Left cardiac atrium (tissue), 4 donors: ENCODE measurements around the gene USP10. TPM values are rescaled to one million over a fixed set of nuclear protein-coding genes. Genes with fewer than 3 reads are reported as not detected.
"Not testable (repeated sequence)": the region's sequence is repeated elsewhere in the genome, so short reads cannot be mapped to it uniquely, and the experiment has no call there.

Experiments
- ATAC-seq, 2 donors: fragments of 200-7000 bp; cut with Tn5 transposase; one replicate each; pipeline ENCODE4 v1.9.1; 2020; ENCODE audit warnings: mild to moderate bottlenecking in 2 of 2, moderate library complexity in 2 of 2
- DNase-seq: peaks from one replicate; pipeline ENCODE4 v3.0.0-alpha.2; 2020
- intact Hi-C, 2 donors: fragments of 100-400 bp; cut with DNase I; formaldehyde crosslinking; loops; one replicate each; pipeline versions ENCODE4 v1.14.1 to v1.15.1; 2022 to 2023
- total RNA-seq, 2 donors: library from RNA; stranded (reverse); fragmentation: NEBNext Ultra II Directional; extraction: Animal tissue kit (Norgen Biotek cat#: 25700); gene quantifications; one replicate each; pipeline ENCODE4 v1.2.1, GENCODE V29; 2021
- donor health status: DM: no; HTN: yes; CAD: no.
- donor health status: DM: no; HTN: yes; CAD: no; lungs with severe emphysema.
- donor health status: DM: yes; HTN: yes; CAD: no.
- donor health status: Dilated cardiomyopathy.

The USP10 gene
- total RNA-seq, 2 donors from 2014 or later: 66.7 to 70.7 TPM

GRCh38 chr16:84720177-84720579, 20.4 kb downstream of the USP10 start:
- no peak for DNase-seq
- no peak for ATAC-seq
- intact Hi-C loops: loop anchor here in 1 of 2 donors (10.0 kb wide), 2 partner anchors 95 to 205 kb away; no protein-coding TSS in a partner anchor

GRCh38 chr16:84722068-84722467, 22.3 kb downstream of the USP10 start:
- no peak for DNase-seq
- intact Hi-C loops: loop anchor here in 1 of 2 donors (10.0 kb wide), 2 partner anchors 97 to 207 kb away; no protein-coding TSS in a partner anchor
- no peak for ATAC-seq

- no peak for DNase-seq
- intact Hi-C loops: loop anchor here in 1 of 2 donors (10.0 kb wide), 2 partner anchors 99 to 209 kb away; no protein-coding TSS in a partner anchor
- no peak for ATAC-seq
Measured at GRCh38 chr16:84723906-84724305, 24.1 kb downstream of the USP10 start.

GRCh38 chr16:84724606-84725309, 25.0 kb downstream of the USP10 start:
- intact Hi-C loops: loop anchor here (5.0 to 10.0 kb wide), 5 partner anchors 52 to 212 kb away; no protein-coding TSS in a partner anchor
- DNase-seq (no peak), ATAC-seq (no peak)

- no peak for DNase-seq
- no peak for ATAC-seq
- intact Hi-C loops: loop anchor here (5.0 to 10.0 kb wide), 5 partner anchors 53 to 213 kb away; no protein-coding TSS in a partner anchor
Measured at GRCh38 chr16:84725481-84726078, 25.8 kb downstream of the USP10 start.

GRCh38 chr16:84726079-84726668, 26.4 kb downstream of the USP10 start:
- intact Hi-C loops: loop anchor here (5.0 to 10.0 kb wide), 5 partner anchors 54 to 214 kb away; no protein-coding TSS in a partner anchor

GRCh38 chr16:84726669-84727467, 27.1 kb downstream of the USP10 start:
- intact Hi-C loops: loop anchor here (1.0 to 10.0 kb wide), 6 partner anchors 55 to 215 kb away; no protein-coding TSS in a partner anchor
- peak; percentile 28 to 46 for ATAC-seq
- peak; percentile 41 for DNase-seq

More at GRCh38 chr16:84726079-84726668, 26.4 kb downstream of the USP10 start:
- peak; percentile 82 to 85 for ATAC-seq
- DNase-seq: peak; percentile 91

GRCh38 chr16:84728853-84729424, 29.1 kb downstream of the USP10 start:
- intact Hi-C loops: loop anchor here (5.0 to 10.0 kb wide), 5 partner anchors 57 to 217 kb away; no protein-coding TSS in a partner anchor
- DNase-seq (no peak), ATAC-seq (no peak)

GRCh38 chr16:84729716-84730320, 30.0 kb downstream of the USP10 start:
- intact Hi-C loops: loop anchor here (5.0 to 10.0 kb wide), 5 partner anchors 58 to 218 kb away; no protein-coding TSS in a partner anchor
- ATAC-seq (no peak), DNase-seq (no peak)

GRCh38 chr16:84730406-84731106, 30.8 kb downstream of the USP10 start:
- intact Hi-C loops: no loop called here
- DNase-seq (peak; percentile 69), ATAC-seq (peak; percentile 88 to 89)

GRCh38 chr16:84732332-84732673, 32.5 kb downstream of the USP10 start:
- ATAC-seq, intact Hi-C loops: not testable (repeated sequence)

GRCh38 chr16:84732674-84733352, 33.0 kb downstream of the USP10 start:
- no peak for DNase-seq
- no peak for ATAC-seq
- intact Hi-C loops: no loop called here

More at GRCh38 chr16:84732332-84732673, 32.5 kb downstream of the USP10 start:
- DNase-seq: not testable (repeated sequence)

GRCh38 chr16:84735849-84736586, 36.2 kb downstream of the USP10 start:
- DNase-seq (no peak), ATAC-seq (peak in 1 of 2 donors; percentile 12)
- intact Hi-C loops: no loop called here

GRCh38 chr16:84737192-84738011, 37.6 kb downstream of the USP10 start:
- ATAC-seq (no peak), DNase-seq (no peak)
- intact Hi-C loops: no loop called here

- intact Hi-C loops: no loop called here
- peak; percentile 65 to 73 for ATAC-seq
- peak; percentile 75 for DNase-seq
Measured at GRCh38 chr16:84738255-84739038, 38.6 kb downstream of the USP10 start.
